NCI-H1436 (cell line): ENCODE measurements around the gene TRAF7.
"Not testable (repeated sequence)": the region's sequence is repeated elsewhere in the genome, so short reads cannot be mapped to it uniquely, and the experiment has no call there.

Source experiments
- DNase-seq: peaks from one replicate; lab custom pipeline; 2025; lab: John Stamatoyannopoulos, UW

The TRAF7 gene

DNA sequence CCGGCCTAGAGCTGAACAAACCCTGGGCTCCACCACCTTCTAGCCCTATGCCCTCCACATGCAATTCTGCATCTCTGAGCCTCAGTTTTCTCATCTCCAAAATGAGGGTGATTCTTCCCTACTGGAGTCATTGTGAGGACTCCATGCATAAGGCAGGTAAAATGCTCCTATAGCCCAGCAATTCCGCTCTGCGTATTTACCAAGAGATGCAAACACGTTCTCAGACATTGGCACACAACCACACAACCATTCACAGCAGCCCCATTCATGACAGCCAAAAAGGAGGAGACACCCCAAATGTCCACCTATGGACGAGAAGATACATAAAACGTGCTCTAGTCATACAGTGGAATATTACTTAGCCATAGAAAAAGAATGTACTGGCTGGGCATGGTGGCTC, 44.7 kb downstream of the TRAF7 start:
- no peak for DNase-seq

DNA sequence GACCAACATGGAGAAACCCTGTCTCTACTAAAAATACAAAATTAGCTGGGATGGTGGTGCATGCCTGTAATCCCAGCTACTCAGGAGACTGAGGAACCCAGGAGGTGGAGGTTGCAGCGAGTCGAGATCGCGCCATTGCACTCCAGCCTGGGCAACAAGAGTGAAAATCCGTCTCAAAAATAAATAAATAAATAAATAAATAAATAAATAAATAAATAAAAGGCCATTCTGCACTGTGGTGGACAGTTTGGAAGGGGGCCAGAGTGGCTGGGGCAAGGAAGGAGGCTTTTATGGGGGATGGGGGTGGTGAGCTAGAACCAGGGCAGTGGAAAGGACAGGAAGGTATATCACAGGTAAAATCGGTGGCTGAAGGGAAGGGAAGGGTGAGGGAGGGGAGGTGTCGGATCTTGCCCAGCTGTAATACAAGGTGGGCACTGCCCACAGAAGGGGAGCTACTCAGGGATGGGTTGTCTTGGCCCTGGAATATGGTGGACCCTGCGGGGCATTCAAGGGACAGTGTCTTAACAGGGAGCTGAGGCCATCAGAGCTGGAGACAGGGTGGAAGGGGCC, 47.6 kb downstream of the TRAF7 start:
- not testable (repeated sequence) for DNase-seq

DNA sequence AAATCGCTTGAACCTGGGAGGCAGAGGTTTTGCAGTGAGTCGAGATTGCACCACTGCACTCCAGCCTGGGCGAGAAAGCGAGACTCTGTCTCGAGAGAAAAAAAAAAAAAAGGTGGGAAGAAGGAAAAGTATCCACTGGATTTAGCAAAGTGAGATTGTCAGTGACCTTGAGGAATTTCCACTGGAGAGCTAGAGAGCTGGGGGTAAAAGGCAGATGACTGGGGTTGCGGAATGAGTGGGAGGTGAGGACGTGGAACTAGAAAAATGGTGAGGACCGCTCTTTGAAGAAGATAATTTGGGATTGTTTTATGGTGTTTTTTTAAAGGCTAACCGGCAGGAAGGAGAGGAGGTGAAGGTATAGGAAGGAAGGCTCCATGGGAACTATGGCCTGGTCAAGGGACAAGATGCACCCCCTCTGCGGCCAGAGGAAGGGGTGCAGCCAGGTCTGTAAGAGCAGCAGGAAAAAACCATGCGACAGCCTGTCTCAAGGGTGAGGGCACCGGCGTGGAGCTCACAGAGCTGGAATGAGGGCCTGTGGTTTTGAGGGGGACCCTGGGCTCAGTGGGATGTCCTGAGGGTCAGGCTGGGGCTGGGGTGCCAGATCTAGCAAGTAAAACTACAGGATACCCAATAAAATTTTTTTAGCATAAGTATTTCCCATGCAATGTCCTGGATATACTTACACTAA, 49.0 kb downstream of the TRAF7 start:
- DNase-seq: no peak

DNA sequence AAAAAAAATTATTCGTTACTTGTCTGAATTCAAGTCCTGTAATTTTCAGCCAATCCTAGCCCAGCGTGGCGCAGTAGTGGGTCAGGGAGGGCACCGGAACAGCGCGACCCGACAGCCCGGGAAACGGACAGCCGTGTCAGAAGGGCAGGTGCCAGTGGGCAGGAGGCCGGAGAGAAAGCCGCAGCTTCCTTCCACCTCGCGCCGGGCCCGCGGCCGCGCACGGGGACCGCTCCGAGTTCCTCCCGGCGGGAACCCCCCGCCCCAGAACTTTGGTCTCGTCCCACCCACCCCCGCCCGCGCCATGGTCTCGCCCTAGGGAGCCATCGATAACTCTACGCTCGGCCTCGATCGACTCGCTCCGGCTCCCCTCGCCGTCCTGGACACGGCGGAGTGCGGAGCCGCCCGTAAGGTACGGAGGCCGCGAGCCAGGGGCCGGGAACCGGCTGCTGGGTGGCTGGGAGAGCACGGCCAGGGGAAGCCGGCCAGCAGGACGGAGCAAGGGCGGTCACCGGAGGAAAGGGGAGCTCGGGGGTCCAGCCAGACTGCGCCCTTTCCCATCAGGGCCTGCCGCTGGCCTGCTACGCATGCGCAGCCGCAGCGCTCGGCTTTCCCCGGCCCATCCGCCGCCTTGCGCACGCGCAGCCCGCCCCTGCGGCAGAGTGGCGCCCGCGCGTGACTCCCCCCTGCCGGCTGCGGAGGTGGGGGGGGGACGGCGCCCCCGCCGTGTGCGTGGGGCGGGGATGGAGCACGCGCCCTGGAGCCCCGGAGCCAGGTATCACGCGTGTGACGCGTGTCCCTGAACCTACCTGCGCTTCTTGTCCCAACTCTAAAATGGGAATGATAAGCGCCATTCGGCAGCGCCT, 49.8 kb downstream of the TRAF7 start, which contains the start of gene MLST8:
Gene MLST8, plus strand, starts transcription at position 351 of the 863 bp plus-strand sequence. CDS start 632 bp downstream, outside the sequence.
- peak; percentile 84 for DNase-seq

DNA sequence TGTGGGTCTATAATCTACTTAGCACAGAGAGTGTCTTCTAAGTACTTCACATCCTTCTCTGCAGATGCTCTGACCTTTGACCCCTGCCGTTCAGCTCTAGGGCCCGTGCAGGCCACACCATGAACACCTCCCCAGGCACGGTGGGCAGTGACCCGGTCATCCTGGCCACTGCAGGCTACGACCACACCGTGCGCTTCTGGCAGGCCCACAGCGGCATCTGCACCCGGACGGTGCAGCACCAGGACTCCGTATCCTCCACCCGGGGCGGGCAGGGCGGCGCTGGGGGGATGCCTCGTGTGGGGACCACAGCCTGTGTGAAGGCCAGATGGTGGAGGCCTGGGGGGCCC, 50.4 kb downstream of the TRAF7 start:
- no peak for DNase-seq

DNA sequence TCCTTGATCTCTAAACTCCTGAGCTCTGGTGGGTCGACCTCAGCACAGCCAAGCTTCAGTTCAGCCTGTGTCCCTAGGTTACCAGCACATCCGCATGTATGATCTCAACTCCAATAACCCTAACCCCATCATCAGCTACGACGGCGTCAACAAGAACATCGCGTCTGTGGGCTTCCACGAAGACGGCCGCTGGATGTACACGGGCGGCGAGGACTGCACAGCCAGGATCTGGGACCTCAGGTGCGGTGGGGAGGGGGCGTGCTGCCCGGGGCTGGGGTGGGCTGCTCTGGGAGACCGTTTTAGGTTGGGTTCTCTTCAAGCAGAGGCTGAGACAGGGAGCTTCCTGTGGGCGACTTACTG, 50.8 kb downstream of the TRAF7 start:
- no peak for DNase-seq

DNA sequence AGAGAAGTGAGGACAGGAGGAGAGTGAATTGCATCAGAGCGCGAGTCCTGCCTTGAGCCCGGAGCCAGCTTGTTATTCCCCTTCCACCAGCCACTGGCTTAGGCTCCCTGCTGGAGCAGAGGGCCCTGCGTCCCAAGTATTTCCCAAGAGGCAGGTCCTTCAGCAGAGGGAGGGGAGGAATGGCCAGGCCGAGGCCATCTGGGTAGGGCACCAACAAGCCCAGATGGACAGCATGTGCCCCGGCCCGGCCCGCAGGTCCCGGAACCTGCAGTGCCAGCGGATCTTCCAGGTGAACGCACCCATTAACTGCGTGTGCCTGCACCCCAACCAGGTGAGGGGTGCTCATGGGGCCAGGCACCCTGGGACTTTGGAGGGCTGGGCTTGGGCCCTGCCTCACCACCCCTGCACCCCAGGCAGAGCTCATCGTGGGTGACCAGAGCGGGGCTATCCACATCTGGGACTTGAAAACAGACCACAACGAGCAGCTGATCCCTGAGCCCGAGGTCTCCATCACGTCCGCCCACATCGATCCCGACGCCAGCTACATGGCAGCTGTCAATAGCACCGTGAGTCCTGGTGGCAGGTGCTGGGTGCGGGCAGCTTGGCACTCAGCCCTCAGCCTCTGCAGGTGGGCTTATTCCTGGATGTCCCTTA, 51.3 kb downstream of the TRAF7 start:
- DNase-seq: no peak

DNA sequence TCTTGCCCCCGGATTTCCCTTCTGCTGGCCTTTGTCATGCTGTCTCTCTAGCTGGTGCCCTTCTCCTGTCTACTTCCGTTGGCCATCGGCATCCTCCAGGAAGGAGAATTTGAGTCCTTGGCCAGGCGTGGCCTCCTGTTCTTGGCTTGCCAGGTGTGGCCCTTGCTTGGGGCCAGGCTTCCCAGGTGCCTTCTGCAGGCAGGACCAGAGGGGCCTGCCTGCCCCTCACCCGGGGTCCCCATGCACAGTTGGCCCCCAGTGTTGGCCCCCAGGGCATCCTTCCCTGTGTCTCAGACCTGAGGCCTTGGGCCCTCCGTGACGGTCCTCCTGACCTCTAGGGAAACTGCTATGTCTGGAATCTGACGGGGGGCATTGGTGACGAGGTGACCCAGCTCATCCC, 52.3 kb downstream of the TRAF7 start:
- DNase-seq: no peak

DNA sequence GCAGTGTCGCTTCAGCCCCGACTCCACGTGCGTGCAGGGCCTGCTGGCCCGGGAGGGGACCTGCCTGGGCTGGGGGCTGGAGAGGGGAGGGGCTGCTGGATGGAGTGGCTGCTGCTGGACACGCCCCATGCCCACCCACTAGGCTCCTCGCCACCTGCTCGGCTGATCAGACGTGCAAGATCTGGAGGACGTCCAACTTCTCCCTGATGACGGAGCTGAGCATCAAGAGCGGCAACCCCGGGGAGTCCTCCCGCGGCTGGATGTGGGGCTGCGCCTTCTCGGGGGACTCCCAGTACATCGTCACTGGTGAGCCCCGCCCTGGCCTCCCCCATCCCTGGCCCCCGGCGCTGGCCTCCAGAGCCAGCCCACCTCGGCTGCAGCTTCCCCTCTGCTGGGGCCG, 52.7 kb downstream of the TRAF7 start:
- DNase-seq: no peak

DNA sequence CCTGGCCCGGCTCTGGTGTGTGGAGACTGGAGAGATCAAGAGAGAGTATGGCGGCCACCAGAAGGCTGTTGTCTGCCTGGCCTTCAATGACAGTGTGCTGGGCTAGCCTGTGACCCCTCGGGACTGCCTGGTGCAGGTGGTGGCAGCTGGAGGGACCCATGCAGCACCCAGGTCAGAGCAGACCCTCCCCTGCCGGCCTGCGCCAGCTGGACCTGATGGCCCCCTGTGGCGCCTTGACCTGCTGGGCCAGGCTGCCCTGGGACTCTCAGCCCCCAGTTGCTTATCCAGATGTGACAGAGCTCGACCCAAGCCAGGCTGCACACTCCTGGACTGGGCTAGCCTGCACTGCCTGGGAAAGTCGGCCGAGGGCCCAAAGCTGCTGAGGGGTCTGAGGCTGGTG, 53.2 kb downstream of the TRAF7 start:
- DNase-seq: no peak

DNA sequence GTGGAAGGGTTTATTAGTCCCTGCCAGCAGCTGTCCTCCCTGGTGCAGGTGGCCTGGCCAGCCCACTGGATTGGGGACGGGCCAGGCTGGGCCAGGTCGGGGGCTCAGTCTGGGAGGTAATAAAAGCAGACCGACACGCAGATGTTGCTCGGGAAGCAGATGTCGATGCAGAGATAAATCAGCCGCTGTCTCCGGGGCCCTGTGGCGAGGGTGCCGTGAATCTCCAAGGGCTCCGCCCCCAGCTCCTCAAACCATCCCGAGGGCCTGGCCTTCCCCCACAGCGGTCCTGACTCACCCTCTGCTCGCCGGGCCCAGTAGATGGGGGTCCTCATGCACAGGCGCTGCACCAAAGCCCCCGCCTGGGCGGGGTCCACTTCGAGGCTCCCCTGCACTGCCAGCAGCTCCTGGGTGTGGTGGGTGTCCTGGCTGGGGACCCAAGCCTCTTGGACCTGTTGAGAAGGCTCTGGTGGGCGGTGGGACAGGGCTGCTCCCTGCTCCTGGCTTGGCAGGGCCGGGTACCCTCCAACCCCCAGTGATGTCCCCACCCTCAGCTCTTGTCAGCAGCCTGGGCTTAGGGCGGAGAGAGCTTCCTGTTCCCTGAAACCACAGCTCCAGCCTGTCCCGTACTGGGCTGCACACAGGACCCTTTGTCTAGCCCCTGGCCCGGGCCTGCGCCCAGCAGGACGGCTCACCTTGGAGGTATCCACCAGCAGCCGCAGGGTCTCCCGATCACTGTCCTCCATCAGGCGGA, 53.9 kb downstream of the TRAF7 start:
- no peak for DNase-seq

DNA sequence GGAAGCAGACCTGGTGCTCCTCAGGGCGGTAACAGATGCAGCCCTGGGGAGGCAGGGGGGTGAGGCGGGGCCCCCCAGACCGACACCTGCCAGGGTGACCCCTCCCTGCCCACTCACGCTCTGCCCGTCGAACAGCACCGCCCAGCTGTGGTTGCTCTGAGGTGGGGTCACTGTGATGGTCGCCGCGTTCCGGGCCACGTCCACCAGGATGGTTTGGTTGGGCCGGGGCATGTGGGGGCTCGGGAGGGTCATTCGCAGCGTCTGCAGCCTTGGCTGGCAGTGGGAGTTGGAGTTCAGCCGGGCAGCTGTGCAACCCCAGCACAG, 54.4 kb downstream of the TRAF7 start:
- DNase-seq: no peak

DNA sequence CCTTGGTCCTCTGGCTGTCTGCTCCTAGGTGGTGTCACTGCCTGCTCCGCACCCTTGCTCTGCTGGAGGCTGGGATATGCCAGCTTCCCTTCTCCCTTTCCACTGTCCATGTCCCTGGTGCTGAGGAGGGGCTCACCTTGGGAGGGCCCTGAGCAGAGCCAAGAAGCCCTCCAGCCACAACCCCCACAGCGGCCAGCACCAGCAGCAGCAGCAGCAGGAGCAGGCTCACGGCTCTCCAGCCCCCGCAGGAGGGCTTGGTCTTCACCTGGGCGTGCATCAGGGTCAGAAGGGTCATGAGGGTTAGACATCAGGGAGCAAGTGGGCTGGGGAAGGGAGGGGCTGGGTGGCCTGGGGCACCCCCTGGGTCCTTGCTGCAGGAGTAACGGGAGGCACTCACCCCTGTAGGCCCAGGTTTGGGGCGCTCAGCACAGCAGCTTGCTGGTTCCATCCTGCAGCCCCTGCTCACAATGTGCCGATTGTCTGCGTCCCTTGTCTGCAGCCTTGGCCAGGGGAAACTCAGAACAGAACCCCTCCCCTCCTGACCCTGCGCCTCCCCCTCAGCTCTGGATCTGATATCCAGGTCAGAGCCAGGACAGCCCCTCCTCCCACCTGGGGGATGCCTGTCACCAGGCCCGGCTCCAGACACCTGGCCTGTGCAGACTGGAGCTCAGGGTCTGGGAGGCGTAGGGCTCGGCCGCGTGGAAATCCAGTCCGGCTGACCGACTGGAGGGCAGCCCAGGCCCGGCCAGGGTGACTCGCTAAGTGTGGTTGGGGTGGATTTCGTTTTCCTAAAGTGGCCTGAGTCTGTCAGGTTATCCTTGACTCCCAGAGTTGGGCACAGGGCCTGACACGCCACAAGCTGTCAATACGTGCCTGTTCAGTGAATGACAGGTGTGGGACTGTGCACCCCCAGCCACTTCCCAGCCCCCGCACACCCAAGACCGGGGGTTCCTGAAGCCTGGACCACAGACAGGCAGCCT, 55.1 kb downstream of the TRAF7 start, which contains the start of gene BRICD5:
Gene BRICD5, minus strand, starts transcription at position 478 of the 980 bp plus-strand sequence. Its CDS starts 30 bp downstream, at position 448.
- no peak for DNase-seq

DNA sequence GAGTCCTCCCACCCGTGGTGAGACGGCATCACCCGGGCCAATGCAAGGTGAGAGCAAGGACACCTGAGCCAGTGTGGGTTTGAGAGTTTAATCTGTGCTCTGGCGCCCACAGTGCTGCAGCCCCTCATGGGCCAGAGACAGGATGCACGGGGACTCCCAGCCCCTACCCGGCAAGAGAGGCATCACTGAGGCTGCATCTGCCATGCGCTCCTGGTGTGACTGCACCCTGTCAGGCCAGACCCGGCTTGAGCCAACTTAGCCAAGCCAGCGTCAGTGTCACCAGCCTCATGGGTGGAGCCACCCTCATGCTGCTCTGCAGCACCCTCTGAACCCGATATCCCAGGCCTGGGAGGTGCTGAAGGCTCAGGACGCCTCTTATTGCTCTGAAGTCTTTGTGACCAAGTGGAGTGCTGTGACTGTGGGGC, 56.4 kb downstream of the TRAF7 start:
- no peak for DNase-seq

DNA sequence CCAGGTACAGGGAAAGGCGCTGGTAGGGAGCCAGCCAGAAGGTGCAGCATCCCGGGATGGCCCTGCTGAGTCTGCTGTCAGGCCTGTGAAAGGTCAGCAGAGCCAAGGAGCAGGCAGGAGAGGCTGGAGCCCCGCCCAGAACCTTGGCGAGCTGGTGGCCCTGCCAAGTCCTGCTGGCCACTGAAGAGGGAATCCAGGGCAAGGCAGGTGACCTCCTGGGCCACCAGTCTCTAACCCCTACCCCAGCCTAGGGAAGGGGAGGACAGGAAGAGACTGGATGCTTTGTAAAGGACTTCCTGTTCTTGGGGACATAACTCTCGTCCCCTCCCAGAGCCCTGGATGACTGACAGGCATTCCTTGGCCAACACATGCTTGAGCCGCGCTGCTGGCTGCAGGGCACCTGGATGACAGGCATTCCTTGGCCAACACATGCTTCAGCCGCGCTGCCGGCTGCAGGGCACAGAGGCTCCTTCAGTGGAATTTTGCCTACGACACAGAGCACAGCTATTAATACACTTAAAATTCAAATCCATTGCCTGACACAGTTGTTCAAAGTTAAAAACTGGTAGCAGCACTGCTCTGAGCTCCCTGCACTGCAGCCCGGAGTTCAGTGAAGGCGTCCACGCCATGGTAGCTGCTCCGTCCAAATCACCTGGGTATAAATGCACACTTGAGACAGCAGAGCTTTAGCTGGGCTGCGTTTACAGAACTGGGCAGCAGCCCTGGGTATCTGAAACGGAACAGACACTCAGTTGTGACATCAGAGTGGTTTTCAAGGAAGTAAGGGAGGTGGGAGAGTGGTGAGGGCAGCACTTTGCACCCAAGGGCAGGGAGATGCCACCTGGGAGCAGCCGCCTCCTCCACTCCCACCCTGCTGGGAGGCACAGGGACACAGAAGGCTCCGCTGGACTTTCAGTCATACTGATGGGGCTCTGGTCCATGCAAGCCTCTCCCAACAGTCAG, 57.1 kb downstream of the TRAF7 start:
- DNase-seq: no peak

DNA sequence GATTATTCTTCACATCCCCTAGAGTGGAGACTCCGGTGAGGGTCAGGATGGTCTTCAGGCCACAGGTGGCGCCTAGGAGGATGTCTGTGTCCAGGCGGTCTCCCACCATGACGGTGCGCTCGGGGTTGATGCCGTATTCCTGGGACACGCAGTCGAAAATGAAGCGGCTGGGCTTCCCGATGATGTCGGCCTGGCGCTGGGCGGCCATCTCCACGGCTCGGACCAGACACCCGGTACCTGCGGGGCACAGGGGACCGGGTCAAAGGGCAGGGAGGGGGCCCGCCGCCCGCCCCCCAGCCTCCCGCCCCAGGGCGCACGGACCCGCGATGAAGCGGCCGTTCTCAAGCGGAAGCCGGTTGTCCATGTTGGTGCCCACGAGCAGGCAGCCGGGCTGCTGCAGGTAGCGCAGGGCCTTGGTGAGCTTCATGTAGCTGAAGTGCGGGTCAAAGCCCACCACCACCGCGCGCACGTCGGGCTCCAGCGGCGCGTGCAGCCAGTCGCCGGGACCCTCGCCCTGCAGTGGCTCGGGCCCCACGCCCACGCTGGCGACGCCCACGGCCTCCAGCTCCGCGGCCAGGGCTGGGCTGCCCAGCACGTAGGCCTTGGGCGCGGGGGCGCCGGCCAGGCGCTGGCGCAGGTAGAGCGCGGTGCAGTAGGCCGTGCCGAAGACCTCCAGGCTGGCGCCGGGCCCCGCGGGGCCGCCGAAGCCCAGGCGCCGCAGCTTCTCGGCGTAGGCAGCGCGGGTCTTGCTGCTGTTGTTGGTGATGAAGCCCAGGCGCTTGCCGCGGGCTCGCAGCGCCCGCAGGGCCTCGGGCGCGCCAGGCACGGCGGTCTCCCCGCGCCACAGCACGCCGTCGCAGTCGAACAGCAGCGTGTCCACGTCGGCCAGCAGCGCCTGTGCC, 58.5 kb downstream of the TRAF7 start:
- DNase-seq: no peak

DNA sequence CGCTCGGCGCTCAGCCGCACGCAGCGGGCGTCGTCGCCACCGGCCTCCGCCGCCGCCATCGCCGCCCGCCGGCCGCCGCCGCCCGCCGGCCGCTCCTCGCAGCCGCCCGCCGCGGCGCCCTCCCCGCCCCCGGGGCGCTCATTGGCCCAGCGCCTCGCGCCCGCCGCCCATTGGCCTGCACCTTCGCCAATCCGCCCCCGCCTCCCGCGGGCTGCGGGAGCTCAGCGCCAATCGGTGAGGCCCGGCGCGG, 59.1 kb downstream of the TRAF7 start, which contains the start of gene PGP:
Gene PGP, minus strand, starts transcription at position 122 of the 250 bp plus-strand sequence. Its CDS starts 63 bp downstream, at position 59.
- no peak for DNase-seq

DNA sequence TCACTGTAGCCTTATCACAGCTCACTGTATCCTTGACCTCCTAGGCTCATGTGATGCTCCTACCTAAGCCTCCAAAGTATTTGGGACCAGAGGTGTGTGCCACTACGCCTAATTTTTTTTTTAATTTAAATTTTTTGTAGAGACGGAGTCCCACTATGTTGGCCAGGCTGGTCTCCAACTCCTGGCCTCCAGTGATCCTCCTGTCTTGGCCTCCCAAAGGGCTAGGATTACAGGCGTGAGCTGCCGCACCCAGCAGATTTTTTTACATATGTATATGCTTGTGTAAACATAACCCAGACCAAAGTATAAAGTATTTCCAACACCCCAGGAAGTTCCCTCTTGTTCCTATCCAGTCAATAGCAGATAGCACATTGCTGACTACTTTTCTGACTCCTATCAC, 60.7 kb downstream of the TRAF7 start:
- DNase-seq: no peak
